Heart left ventricle (tissue), 11 donors: ENCODE measurements around the gene MT1X. TPM values are rescaled to one million over a fixed set of nuclear protein-coding genes. Genes with fewer than 3 reads are reported as not detected.

Experiments used
- polyA plus RNA-seq, 2 donors: library from polyadenylated mRNA; stranded (reverse); fragments of 200-250 nt; gene quantifications; one replicate each; pipeline ENCODE4 v1.2.3, GENCODE V29; 2013
- total RNA-seq, 9 donors: library from RNA; depleted of rRNA in 2 of 9; stranded (reverse); fragments of >200 nt in 2 of 9; fragmentation: NEBNext Ultra II Directional in 3 of 9; extraction: Animal tissue kit (Norgen Biotek cat#: 25700) in 3 of 9; gene quantifications; one replicate each; pipeline versions ENCODE4 v1.1.0 to v1.2.4, GENCODE V29; 2016 to 2023
- donor health status: ischemic (EF 13 %, LVEDD 7.1; RV severe dilation, severe dysfunction).
- donor health status: healthy with polysubstance abuse.
- donor health status: DM: no; HTN: yes; CAD: no.
- donor health status: DM: no; HTN: no; CAD: no.
- donor health status: ischemic (EF 25% LVEDD 5.7; RV mildly dilated, moderate dysfunction).
- donor health status: healthy.
- donor health status: DM: yes; HTN: yes; CAD: no.
- donor health status: PGD.
- donor health status: nonischemic (EF 23%, LVEDD 6.1; RV moderate dilation, normal function).

MT1X gene
- total and polyA plus RNA-seq, 11 donors: 20.6 to 918 (median 137) TPM

Other genes starting within 250 kb of the MT1X start
- 10 to 100 TPM; 35.2 to 74.3 (median 65.9) TPM for gene NUDT21, start 231.1 kb upstream of the MT1X start, total RNA-seq
- 10 to 100 TPM; 10.9 to 53.8 TPM for gene NUDT21, start 231.1 kb upstream of the MT1X start, polyA plus RNA-seq
- 10 to 100 TPM; 20.8 to 39.1 (median 31.9) TPM for gene OGFOD1, start 230.9 kb upstream of the MT1X start, total RNA-seq
- gene OGFOD1, start 230.9 kb upstream of the MT1X start, polyA plus RNA-seq: 10 to 100 TPM; 11.4 to 37.6 TPM
- gene BBS2, start 162.4 kb upstream of the MT1X start, total RNA-seq: 10 to 100 TPM; 31.2 to 76.2 (median 49.4) TPM
- 10 to 100 TPM; 12.2 to 24.6 TPM for gene BBS2, start 162.4 kb upstream of the MT1X start, polyA plus RNA-seq
- gene MT4, start 117.4 kb upstream of the MT1X start, total RNA-seq: not detected
- not detected for gene MT4, start 117.4 kb upstream of the MT1X start, polyA plus RNA-seq
- 1 to 10 TPM in 8 of 9 donors, not detected in 1; 1.3 to 6.9 (median 3.7) TPM for gene MT3, start 92.9 kb upstream of the MT1X start, total RNA-seq
- gene MT3, start 92.9 kb upstream of the MT1X start, polyA plus RNA-seq: 10 to 100 TPM in 1 of 2 donors, 1 to 10 TPM in 1; 2.3 to 20.0 TPM
- gene MT2A, start 73.9 kb upstream of the MT1X start, total RNA-seq: 100 to 1,000 TPM in 6 of 9 donors, 10 to 100 TPM in 3; 44.3 to 318 (median 125) TPM
- gene MT2A, start 73.9 kb upstream of the MT1X start, polyA plus RNA-seq: 100 to 1,000 TPM; 105 to 299 TPM
- gene MT1E, start 56.7 kb upstream of the MT1X start, total RNA-seq: 100 to 1,000 TPM in 5 of 9 donors, 10 to 100 TPM in 4; 64.8 to 192 (median 103) TPM
- 100 to 1,000 TPM in 1 of 2 donors, 10 to 100 TPM in 1; 33.3 to 172 TPM for gene MT1E, start 56.7 kb upstream of the MT1X start, polyA plus RNA-seq
- 10 to 100 TPM in 1 of 9 donors, 1 to 10 TPM in 6, under 1 TPM in 2; 0.61 to 16.2 (median 2.2) TPM for gene MT1M, start 49.8 kb upstream of the MT1X start, total RNA-seq
- 10 to 100 TPM in 1 of 2 donors, 1 to 10 TPM in 1; 7.4 to 11.2 TPM for gene MT1M, start 49.8 kb upstream of the MT1X start, polyA plus RNA-seq
- gene MT1A, start 43.8 kb upstream of the MT1X start, total RNA-seq: 10 to 100 TPM in 2 of 9 donors, 1 to 10 TPM in 6, under 1 TPM in 1; 0.92 to 30.1 (median 3.3) TPM
- gene MT1A, start 43.8 kb upstream of the MT1X start, polyA plus RNA-seq: 10 to 100 TPM in 1 of 2 donors, 1 to 10 TPM in 1; 8.4 to 43.3 TPM
- gene MT1B, start 30.6 kb upstream of the MT1X start, total RNA-seq: not detected
- gene MT1B, start 30.6 kb upstream of the MT1X start, polyA plus RNA-seq: not detected
- 1 to 10 TPM in 7 of 9 donors, not detected in 2; 1.3 to 8.1 (median 3.3) TPM for gene MT1F, start 24.5 kb upstream of the MT1X start, total RNA-seq
- gene MT1F, start 24.5 kb upstream of the MT1X start, polyA plus RNA-seq: 1 to 10 TPM; 1.3 to 1.4 TPM
- gene MT1G, start 14.4 kb upstream of the MT1X start, total RNA-seq: 10 to 100 TPM in 1 of 9 donors, 1 to 10 TPM in 2, not detected in 6; 1.4 to 19.1 (median 6.0) TPM
- gene MT1G, start 14.4 kb upstream of the MT1X start, polyA plus RNA-seq: 1 to 10 TPM in 1 of 2 donors, not detected in 1; 7.2 TPM
- 1 to 10 TPM in 2 of 9 donors, not detected in 7; 2.2 to 3.1 TPM for gene MT1H, start 12.7 kb upstream of the MT1X start, total RNA-seq
- gene MT1H, start 12.7 kb upstream of the MT1X start, polyA plus RNA-seq: not detected
- gene NUP93, start 47.7 kb downstream of the MT1X start, total RNA-seq: 10 to 100 TPM; 21.8 to 49.0 (median 27.8) TPM
- 10 to 100 TPM; 23.7 to 28.5 TPM for gene NUP93, start 47.7 kb downstream of the MT1X start, polyA plus RNA-seq
- gene SLC12A3, start 182.7 kb downstream of the MT1X start, total RNA-seq: under 1 TPM in 1 of 9 donors, not detected in 8; 0.08 TPM
- gene SLC12A3, start 182.7 kb downstream of the MT1X start, polyA plus RNA-seq: not detected
- gene HERPUD1, start 249.7 kb downstream of the MT1X start, total RNA-seq: 100 to 1,000 TPM in 8 of 9 donors, 10 to 100 TPM in 1; 86.9 to 197 (median 117) TPM
- 100 to 1,000 TPM in 1 of 2 donors, 10 to 100 TPM in 1; 41.4 to 226 TPM for gene HERPUD1, start 249.7 kb downstream of the MT1X start, polyA plus RNA-seq